ENCODE results near the gene ADGRV1. TPM values are rescaled to one million over a fixed set of nuclear protein-coding genes. Genes with fewer than 3 reads are reported as not detected.

ADGRV1 gene
- total and polyA plus RNA-seq, 2 donors (not counting 3 experiments of a cell fraction or from before 2014, with no cell fraction given) = 0.11 to 0.55 TPM

GRCh38 chr5:91104062-91104448, 545.5 kb downstream of the ADGRV1 start:
- intact Hi-C loops (cut with micrococcal nuclease) (no loop called here), dilution Hi-C loops (cut with MboI; ENCODE audit: extremely low pct_ligation_motif_present, low sequenced_read_pairs) (no loop called here)
- H3K4me3 ChIP-seq (replicated peaks in 1 of 3; ENCODE audit: insufficient read depth in 1 of 3, low read depth in 1 of 3, low read length in 3 of 3) = no peak overlapping the region
- no peaks in the 10 kb centered on the region for H3K79me2 ChIP-seq (ENCODE audit: control insufficient read depth, insufficient read depth, low read length)
- H3K9me1 ChIP-seq (replicated peaks; ENCODE audit: control insufficient read depth, extremely low read depth, insufficient read depth, low read length) = no peaks in the 10 kb centered on the region
- no peak overlapping the region for H2AFZ ChIP-seq (ENCODE audit: low read depth, low read length)
- ChIA-PET POLR2A (interaction anchor here (1.3 kb wide), 1 partner anchor 279 kb away, joined by 3 read pairs; the partner anchor contains the start of gene ARRDC3), CTCF (interaction anchor here (0.8 to 3.5 kb wide), 9 partner anchors 11 to 315 kb away, joined by 3 to 60 read pairs (median 4); partner anchors contain the start of gene ARRDC3)
- no peaks in the 10 kb centered on the region for H3K27me3 ChIP-seq (ENCODE audit: control insufficient read depth in 2 of 2, insufficient read depth in 2 of 2, low read length in 2 of 2)
- no peaks in the 10 kb centered on the region for H3K36me3 ChIP-seq (ENCODE audit: control insufficient read depth in 2 of 2, extremely low read depth in 1 of 2, insufficient read depth in 2 of 2, low read length in 2 of 2)
- no TSS peak for BruUV-seq (replicated peaks)
- no peaks in the 10 kb centered on the region for H3K4me1 ChIP-seq (ENCODE audit: control insufficient read depth, extremely low read depth, insufficient read depth, low read length)
- H3K9me3 ChIP-seq (replicated peaks; ENCODE audit: control insufficient read depth, insufficient read depth, low read length) = peaks cover 2% of the 10 kb centered on the region
- no peak for TF ChIP-seq GATA2 (IDR thresholded peaks at IDR 0.05; ENCODE audit: insufficient read depth, insufficient read length, low read depth, low read length)
- TF ChIP-seq FOS (IDR thresholded peaks at IDR 0.05; ENCODE audit: borderline replicate concordance, insufficient read depth, low read length) = no peak
- TF ChIP-seq, protein P1, sequence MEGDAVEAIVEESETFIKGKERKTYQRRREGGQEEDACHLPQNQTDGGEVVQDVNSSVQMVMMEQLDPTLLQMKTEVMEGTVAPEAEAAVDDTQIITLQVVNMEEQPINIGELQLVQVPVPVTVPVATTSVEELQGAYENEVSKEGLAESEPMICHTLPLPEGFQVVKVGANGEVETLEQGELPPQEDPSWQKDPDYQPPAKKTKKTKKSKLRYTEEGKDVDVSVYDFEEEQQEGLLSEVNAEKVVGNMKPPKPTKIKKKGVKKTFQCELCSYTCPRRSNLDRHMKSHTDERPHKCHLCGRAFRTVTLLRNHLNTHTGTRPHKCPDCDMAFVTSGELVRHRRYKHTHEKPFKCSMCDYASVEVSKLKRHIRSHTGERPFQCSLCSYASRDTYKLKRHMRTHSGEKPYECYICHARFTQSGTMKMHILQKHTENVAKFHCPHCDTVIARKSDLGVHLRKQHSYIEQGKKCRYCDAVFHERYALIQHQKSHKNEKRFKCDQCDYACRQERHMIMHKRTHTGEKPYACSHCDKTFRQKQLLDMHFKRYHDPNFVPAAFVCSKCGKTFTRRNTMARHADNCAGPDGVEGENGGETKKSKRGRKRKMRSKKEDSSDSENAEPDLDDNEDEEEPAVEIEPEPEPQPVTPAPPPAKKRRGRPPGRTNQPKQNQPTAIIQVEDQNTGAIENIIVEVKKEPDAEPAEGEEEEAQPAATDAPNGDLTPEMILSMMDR (IDR thresholded peaks at IDR 0.05; ENCODE audit: extremely low read depth in 1 of 2, insufficient read depth in 1 of 2, low read depth in 1 of 2, low read length in 2 of 2) = no peak
- no peak for TF ChIP-seq JUN (IDR thresholded peaks at IDR 0.05; ENCODE audit: borderline replicate concordance, insufficient read depth, insufficient read length, low read depth)
- no peak for TF ChIP-seq POLR2A (IDR thresholded peaks at IDR 0.05; ENCODE audit: low read depth, low read length)
- no peak for TF ChIP-seq MYC (IDR thresholded peaks at IDR 0.05; ENCODE audit: low read depth, low read length)
- TF ChIP-seq, protein P2, sequence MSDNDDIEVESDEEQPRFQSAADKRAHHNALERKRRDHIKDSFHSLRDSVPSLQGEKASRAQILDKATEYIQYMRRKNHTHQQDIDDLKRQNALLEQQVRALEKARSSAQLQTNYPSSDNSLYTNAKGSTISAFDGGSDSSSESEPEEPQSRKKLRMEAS (IDR thresholded peaks at IDR 0.05; ENCODE audit: insufficient read depth, insufficient read length) = no peak
- no peak for TF ChIP-seq POLR2AphosphoS5 (IDR thresholded peaks at IDR 0.05; ENCODE audit: insufficient read depth, low read depth, low read length)
- no peak for TF ChIP-seq EZH2 (IDR thresholded peaks at IDR 0.05; ENCODE audit: borderline replicate concordance, low read depth, low read length, severe bottlenecking)
- H3K27ac ChIP-seq (ENCODE audit: insufficient read depth, low read depth, low read length) = no peak overlapping the region
- no peak overlapping the region for H3K4me2 ChIP-seq (ENCODE audit: insufficient read depth, low read length)
- no peak overlapping the region for H3K9ac ChIP-seq (replicated peaks; ENCODE audit: extremely low read depth, insufficient read depth, low read length)
- no peak for FAIRE-seq
- no peak for DNase-seq (ENCODE audit: low read depth, low spot score)
- H4K20me1 ChIP-seq (replicated peaks; ENCODE audit: control insufficient read depth, extremely low read depth, insufficient read depth, low read length) = no peaks in the 10 kb centered on the region
